ENCODE measurements around the gene TTC38.

TTC38 gene

GRCh38 chr22:46290843-46291785 lies 23.3 kb downstream of the TTC38 start:
- no peak overlapping the region for H3K4me3 ChIP-seq (ENCODE audit: low read depth, low read length)
- no peak for DNase-seq (ENCODE audit: low read depth)
- no peak for TF ChIP-seq CTCF (IDR thresholded peaks at IDR 0.05; ENCODE audit: control insufficient read depth, extremely low read depth, insufficient read depth)

- no peak for TF ChIP-seq CTCF (IDR thresholded peaks at IDR 0.05; ENCODE audit: control insufficient read depth, extremely low read depth, insufficient read depth)
- DNase-seq (ENCODE audit: low read depth), result no peak
- no peak overlapping the region for H3K4me3 ChIP-seq (ENCODE audit: low read depth, low read length)
Measured at GRCh38 chr22:46292173-46292572, 24.4 kb downstream of the TTC38 start.

DNA sequence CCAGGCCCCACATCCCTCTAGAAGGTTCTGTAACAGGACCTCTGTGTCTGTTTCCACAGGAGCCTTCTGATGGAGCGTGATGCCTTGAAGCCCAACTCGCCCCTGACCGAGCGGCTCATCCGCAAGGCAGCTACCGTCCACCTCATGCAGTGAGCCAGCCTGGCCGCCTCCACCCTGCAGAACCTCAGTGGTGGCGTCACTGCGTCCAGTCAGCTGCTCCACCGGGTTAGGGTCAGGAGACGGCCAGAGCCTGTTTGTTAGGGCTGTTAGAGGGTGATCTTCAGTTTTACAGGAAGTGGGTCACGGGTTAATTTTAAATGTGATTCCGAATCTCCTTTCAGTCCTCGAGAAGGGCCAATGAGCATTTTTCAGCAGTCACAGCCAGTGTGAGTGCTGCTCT lies 24.9 kb downstream of the TTC38 start:
- no peak for TF ChIP-seq CTCF (IDR thresholded peaks at IDR 0.05; ENCODE audit: control insufficient read depth, extremely low read depth, insufficient read depth)
- no peak for DNase-seq (ENCODE audit: low read depth)
- no peak overlapping the region for H3K4me3 ChIP-seq (ENCODE audit: low read depth, low read length)

DNA sequence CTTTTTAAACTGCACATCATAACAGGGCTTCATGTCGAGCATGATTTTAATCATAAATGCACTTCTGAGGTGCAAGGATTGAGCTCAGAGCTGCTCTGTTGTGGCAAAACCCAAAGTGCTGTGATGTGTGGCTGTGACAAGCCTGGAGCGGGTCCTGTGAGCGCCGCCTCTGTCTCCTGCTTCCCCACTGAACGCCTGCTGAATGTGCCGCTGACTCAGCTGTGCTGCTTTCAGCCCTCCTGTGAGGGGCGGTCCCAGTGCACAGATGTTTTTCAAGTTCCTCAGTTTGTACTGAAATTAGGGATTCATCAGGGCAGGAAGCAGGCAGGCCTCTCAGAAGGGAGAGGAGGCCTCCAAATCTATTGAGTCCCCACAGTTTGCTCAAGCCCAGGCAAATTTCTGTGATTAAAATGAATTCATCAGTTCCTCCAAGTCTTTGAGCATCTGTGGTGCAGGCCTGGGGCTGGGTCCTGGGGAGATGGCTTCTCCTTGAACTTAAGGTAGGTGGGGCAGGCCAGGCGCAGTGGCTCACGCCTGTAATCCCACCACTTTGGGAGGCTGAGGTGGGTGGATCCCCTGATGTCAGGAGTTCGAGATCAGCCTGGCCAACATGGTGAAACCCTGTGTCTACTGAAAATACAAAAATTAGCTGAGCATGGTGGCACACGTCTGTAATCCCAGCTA lies 25.9 kb downstream of the TTC38 start:
- no peak overlapping the region for H3K4me3 ChIP-seq (ENCODE audit: low read depth, low read length)
- no peak for DNase-seq (ENCODE audit: low read depth)
- TF ChIP-seq CTCF (IDR thresholded peaks at IDR 0.05; ENCODE audit: control insufficient read depth, extremely low read depth, insufficient read depth), result no peak

GRCh38 chr22:46294784-46295183 lies 27.0 kb downstream of the TTC38 start:
- no peak for DNase-seq (ENCODE audit: low read depth)
- TF ChIP-seq CTCF (IDR thresholded peaks at IDR 0.05; ENCODE audit: control insufficient read depth, extremely low read depth, insufficient read depth), result no peak
- no peak overlapping the region for H3K4me3 ChIP-seq (ENCODE audit: low read depth, low read length)

- no peak for TF ChIP-seq CTCF (IDR thresholded peaks at IDR 0.05; ENCODE audit: control insufficient read depth, extremely low read depth, insufficient read depth)
- no peak for DNase-seq (ENCODE audit: low read depth)
- peak overlapping the region; percentile 79 for H3K4me3 ChIP-seq (ENCODE audit: low read depth, low read length)
Measured at GRCh38 chr22:46295277-46295971, 27.6 kb downstream of the TTC38 start.
